Fibroblast of villous mesenchyme (primary cell): ENCODE measurements around the gene CFAP57. TPM values are rescaled to one million over a fixed set of nuclear protein-coding genes. Genes with fewer than 3 reads are reported as not detected.

Experiments
- DNase-seq: peaks from one replicate; pipeline ENCODE4 v3.0.0-alpha.2; 2010; ENCODE audit warnings: low read depth
- H3K4me3 ChIP-seq: 2 replicates; pipeline ENCODE4 v1.5.1; 2011; ENCODE audit warnings: low read depth, mild to moderate bottlenecking, low read length
- CTCF ChIP-seq: IDR thresholded peaks from 2 replicates; pipeline ENCODE4 v1.5.1; 2012; ENCODE audit warnings: low read depth, mild to moderate bottlenecking, low read length; ENCODE audit not compliant: insufficient read depth
- total RNA-seq: library from RNA; depleted of rRNA; stranded (reverse); fragments of >200 nt; gene quantifications from 2 replicates; pipeline ENCODE4 v1.2.3, GENCODE V29; 2012

The CFAP57 gene
- total RNA-seq, 1 donor = under 0.01 TPM

- no peak for TF ChIP-seq CTCF
- H3K4me3 ChIP-seq = no peak overlapping the region
- no peak for DNase-seq
Observed at GRCh38 chr1:43256675-43257570, 84.8 kb downstream of the CFAP57 start.

GRCh38 chr1:43258370-43258769 lies 86.2 kb downstream of the CFAP57 start:
- no peak overlapping the region for H3K4me3 ChIP-seq
- DNase-seq = no peak
- no peak for TF ChIP-seq CTCF

GRCh38 chr1:43265431-43265830 lies 93.3 kb downstream of the CFAP57 start:
- no peak overlapping the region for H3K4me3 ChIP-seq
- DNase-seq = no peak
- no peak for TF ChIP-seq CTCF

- no peak for DNase-seq
- H3K4me3 ChIP-seq = no peak overlapping the region
- no peak for TF ChIP-seq CTCF
Observed at GRCh38 chr1:43266881-43267280, 94.8 kb downstream of the CFAP57 start.

GRCh38 chr1:43267291-43267805 lies 95.2 kb downstream of the CFAP57 start:
- no peak overlapping the region for H3K4me3 ChIP-seq
- no peak for TF ChIP-seq CTCF

GRCh38 chr1:43267818-43268425 lies 95.8 kb downstream of the CFAP57 start:
- DNase-seq = no peak
- H3K4me3 ChIP-seq = no peak overlapping the region
- TF ChIP-seq CTCF = no peak

More at GRCh38 chr1:43267291-43267805, 95.2 kb downstream of the CFAP57 start:
- DNase-seq = peak; percentile 63
